Neural cell (in vitro differentiated cells): ENCODE measurements around the gene HDAC7.

Experiments
- TAF1 ChIP-seq: IDR thresholded peaks from 2 replicates; pipeline ENCODE4 v1.6.1; 2012; ENCODE audit warnings: low read depth
- TF ChIP-seq, protein P1 (sequence below): fragments of 450-650 bp; IDR thresholded peaks from 2 replicates; pipeline ENCODE4 v1.5.1; 2014; ENCODE audit warnings: antibody characterized with exemption, mild to moderate bottlenecking, moderate library complexity; ENCODE audit not compliant: poor library complexity, severe bottlenecking

DNA sequence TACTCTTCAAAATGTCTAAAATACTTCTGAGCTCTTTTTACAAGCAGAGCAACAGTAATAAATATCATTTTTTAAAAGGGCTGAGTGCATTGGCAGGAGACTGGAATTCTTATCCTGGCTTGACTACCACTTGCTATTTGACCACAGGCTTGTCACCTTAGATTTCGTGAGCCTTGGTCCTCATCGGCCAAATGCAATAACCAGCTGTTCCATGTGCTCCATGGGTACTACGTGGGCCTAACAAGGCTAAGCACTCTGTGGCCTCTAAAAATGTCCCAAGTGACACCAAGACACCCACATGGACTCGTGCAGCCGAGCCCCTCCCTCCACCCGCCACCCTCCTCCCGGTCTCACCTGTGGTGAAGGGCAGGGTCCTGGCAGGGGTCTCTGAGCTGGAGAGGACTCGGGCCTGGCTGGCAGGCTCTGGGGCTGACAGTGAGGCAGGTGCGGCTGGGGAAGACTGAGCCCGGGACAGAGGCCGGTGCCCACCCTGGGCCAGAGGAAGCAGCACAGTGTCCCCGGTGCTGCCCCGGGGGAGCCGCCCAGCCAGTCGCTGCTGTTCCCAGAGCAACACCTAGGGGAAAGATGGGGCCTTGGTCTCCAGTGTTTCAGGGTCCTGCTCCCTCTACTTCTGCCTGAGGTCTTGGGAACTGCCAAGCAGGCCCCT is 26.6 kb downstream of the HDAC7 start:
- TF ChIP-seq, protein P1, sequence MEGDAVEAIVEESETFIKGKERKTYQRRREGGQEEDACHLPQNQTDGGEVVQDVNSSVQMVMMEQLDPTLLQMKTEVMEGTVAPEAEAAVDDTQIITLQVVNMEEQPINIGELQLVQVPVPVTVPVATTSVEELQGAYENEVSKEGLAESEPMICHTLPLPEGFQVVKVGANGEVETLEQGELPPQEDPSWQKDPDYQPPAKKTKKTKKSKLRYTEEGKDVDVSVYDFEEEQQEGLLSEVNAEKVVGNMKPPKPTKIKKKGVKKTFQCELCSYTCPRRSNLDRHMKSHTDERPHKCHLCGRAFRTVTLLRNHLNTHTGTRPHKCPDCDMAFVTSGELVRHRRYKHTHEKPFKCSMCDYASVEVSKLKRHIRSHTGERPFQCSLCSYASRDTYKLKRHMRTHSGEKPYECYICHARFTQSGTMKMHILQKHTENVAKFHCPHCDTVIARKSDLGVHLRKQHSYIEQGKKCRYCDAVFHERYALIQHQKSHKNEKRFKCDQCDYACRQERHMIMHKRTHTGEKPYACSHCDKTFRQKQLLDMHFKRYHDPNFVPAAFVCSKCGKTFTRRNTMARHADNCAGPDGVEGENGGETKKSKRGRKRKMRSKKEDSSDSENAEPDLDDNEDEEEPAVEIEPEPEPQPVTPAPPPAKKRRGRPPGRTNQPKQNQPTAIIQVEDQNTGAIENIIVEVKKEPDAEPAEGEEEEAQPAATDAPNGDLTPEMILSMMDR, result no peak
- TF ChIP-seq TAF1, result no peak
